HepG2 (cell line): ENCODE measurements around the gene RERE. TPM values are rescaled to one million over a fixed set of nuclear protein-coding genes. Genes with fewer than 3 reads are reported as not detected.
A peak's percentile ranks its signal among the peaks of the same experiment; 100 is the strongest.

Experiments used
- ATAC-seq: fragments of 200-7000 bp; cut with Tn5 transposase; 3 replicates; pipeline ENCODE4 v1.9.1; 2020; ENCODE audit warnings: mild to moderate bottlenecking, moderate library complexity
- BruUV-seq: library from RNA; stranded (reverse); fragments of 400-500 nt; replicated peaks from 2 replicates; lab custom pipeline; 2021; lab: Mats Ljungman, UMichigan
- CTCF ChIA-PET: fragments of 300-600 bp; formaldehyde crosslinking; extraction: SDS; loops from one replicate; lab custom pipeline; 2021; ENCODE audit warnings: low total read pairs, inconsistent platforms, low intra/inter-chr PET ratio; lab: Yijun Ruan, JAX
- POLR2A ChIA-PET: fragments of 350-600 bp; sonication (Branson Sonifier 250); formaldehyde crosslinking; loops from one replicate; lab custom pipeline; 2020; ENCODE audit warnings: antibody characterized with exemption, inconsistent platforms; lab: Yijun Ruan, JAX
- DNase-seq: peaks from one replicate; pipeline ENCODE4 v3.0.0-alpha.2; 2015; ENCODE audit warnings: low spot score
- FAIRE-seq: peaks from 3 replicates; lab custom pipeline; 2011; peaks lifted over from hg19 to GRCh38; lab: Jason Lieb, UNC
- H2AFZ ChIP-seq: one replicate; pipeline ENCODE4 v1.6.1; 2011; ENCODE audit warnings: low read length, inconsistent platforms
- H3K27ac ChIP-seq: fragments of 300-600 bp; 3 replicates; pipeline ENCODE4 v1.8.0; 2011; ENCODE audit warnings: mixed run types, mild to moderate bottlenecking, mixed read lengths, low read length, inconsistent platforms; ENCODE audit not compliant: insufficient read depth; ENCODE audit errors: extremely low read length
- H3K27me3 ChIP-seq, 2 experiments: fragments of 200-600 bp in 1 of 2; 2 replicates in 1 of 2; 3 replicates in 1 of 2; pipeline versions ENCODE4 v1.6.0 to v1.8.0; 2011; ENCODE audit warnings: low read length in 2 of 2, mild to moderate bottlenecking in 2 of 2, moderate library complexity in 2 of 2, inconsistent platforms in 1 of 2; ENCODE audit not compliant: insufficient read depth in 2 of 2, control insufficient read depth in 1 of 2
- H3K36me3 ChIP-seq, 2 experiments: fragments of 200-600 bp in 1 of 2; replicated peaks in 1 of 2; 2 replicates in 1 of 2; 3 replicates in 1 of 2; pipeline versions ENCODE4 v1.5.1 to v1.8.0; 2011; ENCODE audit warnings: low read length in 2 of 2, inconsistent platforms in 1 of 2; ENCODE audit not compliant: insufficient read depth in 2 of 2, control insufficient read depth in 1 of 2
- H3K4me1 ChIP-seq: 2 replicates; pipeline ENCODE4 v1.5.1; 2012; ENCODE audit warnings: low read length, inconsistent platforms; ENCODE audit not compliant: insufficient read depth
- H3K4me2 ChIP-seq: 2 replicates; pipeline ENCODE4 v1.6.0; 2011; ENCODE audit warnings: low read depth, low read length, inconsistent platforms
- H3K4me3 ChIP-seq, 3 experiments: fragments of 200-600 bp in 1 of 3; sonication (generic), shearing (Covaris generic) in 1 of 3; replicated peaks in 1 of 3; 2 replicates each; pipeline ENCODE4 v1.5.1; 2011 to 2016; ENCODE audit warnings: low read length in 3 of 3, inconsistent platforms in 2 of 3, low read depth in 2 of 3, mild to moderate bottlenecking in 2 of 3, control low read depth in 1 of 3, mixed read lengths in 1 of 3; ENCODE audit not compliant: insufficient read depth in 1 of 3
- H3K79me2 ChIP-seq: one replicate; pipeline ENCODE4 v1.6.1; 2011; ENCODE audit warnings: low read length, inconsistent platforms; ENCODE audit not compliant: insufficient read depth
- H3K9ac ChIP-seq: 2 replicates; pipeline ENCODE4 v1.6.0; 2011; ENCODE audit warnings: mild to moderate bottlenecking, low read depth, low read length, inconsistent platforms; ENCODE audit not compliant: insufficient read depth
- H3K9me3 ChIP-seq: 2 replicates; pipeline ENCODE4 v1.5.1; 2012; ENCODE audit warnings: mild to moderate bottlenecking, low read length
- H4K20me1 ChIP-seq: 2 replicates; pipeline ENCODE4 v1.6.0; 2011; ENCODE audit warnings: inconsistent platforms, mild to moderate bottlenecking, low read length, moderate library complexity; ENCODE audit not compliant: insufficient read depth
- ATF3 ChIP-seq: sonication (generic); formaldehyde crosslinking; IDR thresholded peaks from 2 replicates; pipeline ENCODE4 v1.4.0; 2020; ENCODE audit warnings: missing genetic modification reagents
- BATF2 ChIP-seq: sonication (generic); formaldehyde crosslinking; IDR thresholded peaks from 2 replicates; pipeline ENCODE4 v1.8.0; 2022; ENCODE audit warnings: mild to moderate bottlenecking, missing genetic modification reagents, moderate library complexity
- CERS6 ChIP-seq: sonication (generic); formaldehyde crosslinking; IDR thresholded peaks from 2 replicates; pipeline ENCODE4 v1.5.0; 2020; ENCODE audit warnings: missing genetic modification reagents
- FOXO1 ChIP-seq: sonication (generic); formaldehyde crosslinking; IDR thresholded peaks from 2 replicates; pipeline ENCODE4 v1.4.0; 2020; ENCODE audit warnings: missing genetic modification reagents
- HBP1 ChIP-seq: IDR thresholded peaks from 2 replicates; pipeline ENCODE4 v1.6.1; 2016; ENCODE audit warnings: low read depth, control low read depth
- HDAC1 ChIP-seq: sonication (generic); formaldehyde crosslinking; IDR thresholded peaks from 2 replicates; pipeline ENCODE4 v1.5.1; 2020; ENCODE audit warnings: mild to moderate bottlenecking, missing genetic modification reagents
- KLF13 ChIP-seq: sonication (generic); formaldehyde crosslinking; IDR thresholded peaks from 2 replicates; pipeline ENCODE4 v1.4.0; 2020; ENCODE audit warnings: mild to moderate bottlenecking, missing genetic modification reagents
- MBNL3 ChIP-seq: fragments of 250-450 bp; sonication (Bioruptor Pico); conservative IDR thresholded peaks from 2 replicates; pipeline ENCODE4 v1.8.0; 2022; ENCODE audit warnings: mild to moderate bottlenecking, inconsistent platforms
- MXD1 ChIP-seq: sonication (generic); formaldehyde crosslinking; IDR thresholded peaks from 2 replicates; pipeline ENCODE4 v1.4.0; 2020; ENCODE audit warnings: mild to moderate bottlenecking, missing genetic modification reagents
- RARG ChIP-seq: sonication (generic); formaldehyde crosslinking; IDR thresholded peaks from 2 replicates; pipeline ENCODE4 v1.4.0; 2020; ENCODE audit warnings: low read depth, mild to moderate bottlenecking, missing genetic modification reagents
- SALL1 ChIP-seq: sonication (generic); formaldehyde crosslinking; IDR thresholded peaks from 2 replicates; pipeline ENCODE4 v1.8.0; 2022; ENCODE audit warnings: mild to moderate bottlenecking, missing genetic modification reagents
- TOE1 ChIP-seq: sonication (generic); formaldehyde crosslinking; IDR thresholded peaks from 2 replicates; pipeline ENCODE4 v1.4.0; 2020; ENCODE audit warnings: mild to moderate bottlenecking, missing genetic modification reagents
- YY1 ChIP-seq: IDR thresholded peaks from 2 replicates; pipeline ENCODE4 v1.6.1; 2011; ENCODE audit warnings: low read length, low read depth, moderate library complexity, mild to moderate bottlenecking; ENCODE audit not compliant: insufficient read depth, insufficient replicate concordance
- ZNF205 ChIP-seq: IDR thresholded peaks from 2 replicates; pipeline ENCODE4 v1.6.1; 2018; ENCODE audit warnings: missing biosample characterization, missing genetic modification reagents
- ZNF557 ChIP-seq: sonication (generic); formaldehyde crosslinking; IDR thresholded peaks from 2 replicates; pipeline ENCODE4 v1.4.0; 2020; ENCODE audit warnings: missing genetic modification reagents
- ZNF616 ChIP-seq: sonication (generic); formaldehyde crosslinking; IDR thresholded peaks from 2 replicates; pipeline ENCODE4 v1.5.0; 2020; ENCODE audit warnings: low read depth, mild to moderate bottlenecking, missing genetic modification reagents
- ZNF691 ChIP-seq: sonication (generic); formaldehyde crosslinking; IDR thresholded peaks from 2 replicates; pipeline ENCODE4 v1.4.0; 2020; ENCODE audit warnings: missing genetic modification reagents, low read depth, mild to moderate bottlenecking, borderline replicate concordance
- WGBS: methylation state at CpG from one replicate; pipeline ENCODE4 v1.1.6; 2017; ENCODE audit warnings: low lambda C conversion rate; 5-methylcytosine and 5-hydroxymethylcytosine counted together
- in situ Hi-C: cut with HindIII; loops from 2 replicates; pipeline ENCODE4 v1.10.0; 2017; ENCODE audit warnings: low pct_unique_long_range_greater_than_20kb; ENCODE audit not compliant: extremely low pct_ligation_motif_present
- intact Hi-C: fragments of 100-400 bp; cut with micrococcal nuclease; formaldehyde crosslinking; loops from one replicate; pipeline ENCODE4 v1.10.0; 2022; ENCODE audit not compliant: unreplicated experiment
- polyA plus RNA-seq, 8 experiments: library from polyadenylated mRNA; depleted of rRNA in 3 of 8; stranded (reverse) in 7 of 8; unstranded in 1 of 8; fragments of >200 nt; fragmentation: Illumina TruSeq in 4 of 8; extraction: Trizol in 4 of 8; gene quantifications; 2 replicates each; pipeline versions ENCODE4 v1.2.1 to v1.2.3, GENCODE V29; 2011 to 2016; ENCODE audit warnings: low read depth in 4 of 8, missing spikeins in 1 of 8, mixed read lengths in 1 of 8; ENCODE audit not compliant: insufficient read depth in 1 of 8
- total RNA-seq, 5 experiments: library from RNA; depleted of rRNA; stranded (reverse); fragments of >200 nt; fragmentation: Illumina TruSeq; extraction: Trizol; gene quantifications; 2 replicates each; pipeline ENCODE4 v1.2.3, GENCODE V29; 2016; ENCODE audit warnings: low read depth in 1 of 5

RERE gene
- total and polyA plus RNA-seq, 2 of the 13 experiments (the other 11 are each of a cell fraction or from before 2014, with no cell fraction given) = 18.3 to 21.9 TPM

GRCh38 chr1:8667869-8668594 lies 149.4 kb downstream of the RERE start (continued):
- TF ChIP-seq YY1 (no peak), RARG (CRISPR knock-in tag) (no peak), ATF3 (0 out of 2 replicates have a peak, but pooled peaks have one; percentile 20), FOXO1 (peak; percentile 73; the same call in 1 of the 2 replicates), ZNF691 (CRISPR knock-in tag) (no peak)

GRCh38 chr1:8666389-8667167 lies 150.9 kb downstream of the RERE start:
- ChIA-PET CTCF (no interaction called here), POLR2A (no interaction called here)
- 38% methylated on average over 5 of the region's 5 CpGs for WGBS
- H3K4me1 ChIP-seq = peaks cover 100% of the 10 kb centered on the region
- intact Hi-C loops (no loop called here), in situ Hi-C loops (loop anchor here (10.0 kb wide), 1 partner anchor 102 kb away; no protein-coding TSS in a partner anchor)
- DNase-seq = no peak
- FAIRE-seq = no peak
- H3K27ac ChIP-seq = peak overlapping the region; percentile 2
- peaks cover 98% of the 10 kb centered on the region for H3K79me2 ChIP-seq
- H3K36me3 ChIP-seq = no peaks in the 10 kb centered on the region
- H3K4me3 ChIP-seq = no peak overlapping the region
- H2AFZ ChIP-seq = no peak overlapping the region
- no TSS peak for BruUV-seq
- H3K9me3 ChIP-seq = no peaks in the 10 kb centered on the region
- no peak overlapping the region for H3K9ac ChIP-seq
- peaks cover 88% of the 10 kb centered on the region for H4K20me1 ChIP-seq
- no peaks in the 10 kb centered on the region for H3K27me3 ChIP-seq
- peak overlapping the region; percentile 24 for H3K4me2 ChIP-seq
- ATAC-seq = no peak
- no peak for TF ChIP-seq MXD1 (CRISPR knock-in tag)
- no peak for TF ChIP-seq TOE1 (CRISPR knock-in tag)
- TF ChIP-seq HBP1 (CRISPR knock-in tag) = no peak
- TF ChIP-seq ZNF557 (CRISPR knock-in tag) = no peak
- TF ChIP-seq CERS6 (CRISPR knock-in tag) = no peak
- TF ChIP-seq ZNF616 (CRISPR knock-in tag) = no peak
- TF ChIP-seq ZNF205 (CRISPR knock-in tag) = no peak
- TF ChIP-seq HDAC1 (CRISPR knock-in tag) = peak; percentile 32; the same call in 1 of the 2 replicates
- TF ChIP-seq BATF2 = no peak
- no peak for TF ChIP-seq MBNL3
- TF ChIP-seq SALL1 (CRISPR knock-in tag) = peak; percentile 37; the same call in 1 of the 2 replicates
- TF ChIP-seq KLF13 (CRISPR knock-in tag) = no peak
